Mucosa of descending colon (tissue), 3 donors: Measurements from ENCODE around the gene RAB10. TPM values are rescaled to one million over a fixed set of nuclear protein-coding genes. Genes with fewer than 3 reads are reported as not detected.

ENCODE experiments used
- ATAC-seq: fragments of 200-7000 bp; cut with Tn5 transposase; one replicate; pipeline ENCODE4 v1.9.1; 2020; ENCODE audit warnings: mild to moderate bottlenecking, moderate library complexity
- DNase-seq, 3 donors: peaks; one replicate each; pipeline ENCODE4 v3.0.0-alpha.2; 2020
- H3K36me3 ChIP-seq: fragments of 200-600 bp; one replicate; pipeline ENCODE4 v1.8.0; 2021; ENCODE audit warnings: low read depth, mild to moderate bottlenecking
- H3K4me1 ChIP-seq: fragments of 200-600 bp; one replicate; pipeline ENCODE4 v1.8.0; 2021; ENCODE audit warnings: low read depth, mild to moderate bottlenecking
- H3K4me3 ChIP-seq: fragments of 200-600 bp; one replicate; pipeline ENCODE4 v1.8.0; 2021; ENCODE audit warnings: mild to moderate bottlenecking
- H3K9me3 ChIP-seq: fragments of 200-600 bp; one replicate; pipeline ENCODE4 v1.8.0; 2021; ENCODE audit warnings: mild to moderate bottlenecking
- intact Hi-C, 2 donors: fragments of 100-400 bp; cut with DNase I in 1 of 2; cut with micrococcal nuclease in 1 of 2; formaldehyde crosslinking; loops; one replicate each; pipeline versions ENCODE4 v1.11.0 to v1.11.1; 2022; cut with DNase I, micrococcal nuclease
- total RNA-seq, 3 donors: library from RNA; stranded (reverse); fragmentation: NEBNext Ultra II Directional in 2 of 3; extraction: Animal tissue kit (Norgen Biotek cat#: 25700) in 2 of 3; gene quantifications; one replicate each; pipeline versions ENCODE4 v1.2.1 to v1.2.4, GENCODE V29; 2021 to 2023
- TF ChIP-seq, protein P1 (sequence below): fragments of 200-600 bp; IDR thresholded peaks from one replicate; pipeline ENCODE4 v1.8.0; 2022; ENCODE audit warnings: antibody characterized with exemption, mild to moderate bottlenecking
- donor health status: DM: no; HTN: no; CAD: no; lungs with moderate emphysema.
- donor health status: DM: no; HTN: no; CAD: no.
- donor health status: DM: no; HTN: yes; CAD: no.

RAB10 gene
- total RNA-seq, 3 donors from 2014 or later: 129 to 166 (median 162) TPM

DNA sequence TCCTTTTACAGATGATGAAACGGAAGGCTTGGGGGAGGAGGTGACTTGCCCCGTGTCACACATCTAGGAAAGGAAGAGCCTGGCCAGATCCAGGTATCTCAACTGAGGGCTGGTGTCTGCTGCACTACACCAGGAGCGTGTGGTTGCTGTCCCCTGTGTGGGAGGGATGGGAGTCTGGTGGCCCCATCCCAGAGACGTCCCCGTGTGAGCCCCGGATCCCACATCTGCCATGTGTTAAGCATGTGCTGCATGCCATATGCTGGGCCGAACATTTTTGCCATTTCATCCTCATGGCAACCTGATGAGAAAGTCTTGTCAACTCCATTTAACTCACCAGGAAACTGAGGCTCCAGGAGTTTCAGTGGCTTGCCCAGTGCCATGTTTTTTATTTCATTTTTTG is 143.2 kb downstream of the RAB10 start:
- peaks cover 17% of the 10 kb centered on the region for H3K4me1 ChIP-seq
- intact Hi-C loops: no loop called here
- no peak for ATAC-seq
- TF ChIP-seq, protein P1, sequence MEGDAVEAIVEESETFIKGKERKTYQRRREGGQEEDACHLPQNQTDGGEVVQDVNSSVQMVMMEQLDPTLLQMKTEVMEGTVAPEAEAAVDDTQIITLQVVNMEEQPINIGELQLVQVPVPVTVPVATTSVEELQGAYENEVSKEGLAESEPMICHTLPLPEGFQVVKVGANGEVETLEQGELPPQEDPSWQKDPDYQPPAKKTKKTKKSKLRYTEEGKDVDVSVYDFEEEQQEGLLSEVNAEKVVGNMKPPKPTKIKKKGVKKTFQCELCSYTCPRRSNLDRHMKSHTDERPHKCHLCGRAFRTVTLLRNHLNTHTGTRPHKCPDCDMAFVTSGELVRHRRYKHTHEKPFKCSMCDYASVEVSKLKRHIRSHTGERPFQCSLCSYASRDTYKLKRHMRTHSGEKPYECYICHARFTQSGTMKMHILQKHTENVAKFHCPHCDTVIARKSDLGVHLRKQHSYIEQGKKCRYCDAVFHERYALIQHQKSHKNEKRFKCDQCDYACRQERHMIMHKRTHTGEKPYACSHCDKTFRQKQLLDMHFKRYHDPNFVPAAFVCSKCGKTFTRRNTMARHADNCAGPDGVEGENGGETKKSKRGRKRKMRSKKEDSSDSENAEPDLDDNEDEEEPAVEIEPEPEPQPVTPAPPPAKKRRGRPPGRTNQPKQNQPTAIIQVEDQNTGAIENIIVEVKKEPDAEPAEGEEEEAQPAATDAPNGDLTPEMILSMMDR: no peak
- no peaks in the 10 kb centered on the region for H3K9me3 ChIP-seq
- no peak overlapping the region for H3K4me3 ChIP-seq
- DNase-seq: no peak
- no peaks in the 10 kb centered on the region for H3K36me3 ChIP-seq

DNA sequence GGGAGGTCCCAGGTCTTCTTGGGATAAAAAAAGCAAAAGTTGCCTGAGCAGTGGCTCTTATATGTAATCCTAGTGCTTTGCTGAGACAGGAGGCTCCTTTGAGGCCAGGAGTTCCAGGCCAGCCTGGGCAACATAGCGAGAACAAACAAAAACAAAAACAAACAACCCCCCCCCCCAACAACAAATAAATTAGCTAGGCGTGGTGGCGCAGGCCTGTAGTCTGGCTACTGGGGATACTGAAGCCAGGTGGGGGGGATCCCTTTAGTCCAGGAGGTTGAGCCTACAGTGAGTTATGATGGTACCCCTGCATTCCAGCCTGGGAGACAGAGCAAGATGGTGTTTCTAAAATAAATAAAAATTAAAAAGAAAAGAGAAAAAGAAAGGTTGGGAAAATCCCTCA is 144.4 kb downstream of the RAB10 start:
- TF ChIP-seq, protein P1: no peak
- Histone ChIP-seq H3K9me3 (no peaks in the 10 kb centered on the region), H3K4me1 (peaks cover 13% of the 10 kb centered on the region), H3K36me3 (no peaks in the 10 kb centered on the region), H3K4me3 (no peak overlapping the region)
- DNase-seq: no peak
- ATAC-seq: no peak
- intact Hi-C loops: no loop called here

DNA sequence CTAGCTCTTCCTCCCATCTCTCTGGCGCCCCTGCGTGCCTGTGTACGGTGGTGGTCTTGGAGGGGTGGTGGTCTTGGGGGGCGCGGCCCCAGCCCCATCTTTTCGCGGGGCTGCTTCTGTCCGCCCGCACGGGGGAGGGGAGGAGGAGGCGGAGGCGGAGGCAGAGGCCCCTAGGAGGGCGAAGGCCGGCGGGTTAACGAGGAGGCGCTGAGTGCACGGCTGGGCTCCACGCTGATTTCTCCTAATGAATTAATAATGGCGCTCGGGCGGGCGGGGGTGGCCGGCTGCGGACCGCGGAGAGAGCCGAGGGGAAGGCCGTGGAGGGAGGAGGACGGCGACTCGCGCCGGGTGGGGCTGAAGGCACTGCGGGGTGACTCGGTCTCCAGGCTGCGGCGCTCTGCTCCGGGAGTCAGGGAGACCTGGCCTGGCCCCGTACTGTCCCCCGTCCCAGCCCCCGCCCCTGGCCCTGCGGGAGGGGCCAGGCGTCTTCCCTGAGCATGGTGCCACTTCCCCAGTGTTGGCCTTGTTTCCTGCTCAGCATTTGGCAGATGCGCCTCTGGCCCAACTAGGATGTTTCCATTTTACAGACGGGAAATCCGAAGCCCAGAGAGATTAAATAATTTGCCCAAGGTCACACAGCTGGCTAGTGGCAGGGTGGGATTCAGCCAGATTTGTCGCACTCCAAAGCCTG is 145.0 kb downstream of the RAB10 start:
- no peaks in the 10 kb centered on the region for H3K36me3 ChIP-seq
- intact Hi-C loops: no loop called here
- no peaks in the 10 kb centered on the region for H3K9me3 ChIP-seq
- ATAC-seq: peak; percentile 76
- H3K4me3 ChIP-seq: no peak overlapping the region
- H3K4me1 ChIP-seq: peaks cover 7% of the 10 kb centered on the region
- TF ChIP-seq, protein P1: no peak
- DNase-seq: peak in 2 of 3 donors; percentile 59 to 68

DNA sequence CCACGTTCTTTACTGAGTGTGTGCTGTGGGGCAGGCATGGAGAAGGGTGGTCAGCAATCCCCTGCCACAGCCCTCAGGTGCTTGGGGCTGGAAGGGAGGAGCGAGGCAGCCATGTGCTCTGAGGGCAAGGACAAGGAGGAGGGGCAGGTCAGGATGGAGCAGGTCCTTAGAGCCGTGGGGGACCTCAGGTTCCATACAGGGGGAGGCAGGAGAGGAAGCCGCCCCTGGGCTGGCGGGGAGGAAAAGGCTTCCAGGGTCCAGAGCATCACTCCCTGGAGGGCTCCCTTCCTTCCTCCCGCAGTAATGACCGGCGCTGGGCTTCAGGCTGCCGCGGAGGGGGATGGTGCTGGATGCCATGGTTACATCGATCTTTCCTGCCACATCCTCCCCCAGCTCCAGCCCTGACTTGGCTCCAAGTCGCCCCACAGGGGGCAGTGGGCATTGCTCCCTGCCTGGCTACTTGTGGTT is 145.6 kb downstream of the RAB10 start:
- peak; percentile 12 for ATAC-seq
- no peak for DNase-seq
- no peak overlapping the region for H3K4me3 ChIP-seq
- intact Hi-C loops: no loop called here
- H3K36me3 ChIP-seq: no peaks in the 10 kb centered on the region
- TF ChIP-seq, protein P1: no peak
- H3K4me1 ChIP-seq: peaks cover 5% of the 10 kb centered on the region
- no peaks in the 10 kb centered on the region for H3K9me3 ChIP-seq

DNA sequence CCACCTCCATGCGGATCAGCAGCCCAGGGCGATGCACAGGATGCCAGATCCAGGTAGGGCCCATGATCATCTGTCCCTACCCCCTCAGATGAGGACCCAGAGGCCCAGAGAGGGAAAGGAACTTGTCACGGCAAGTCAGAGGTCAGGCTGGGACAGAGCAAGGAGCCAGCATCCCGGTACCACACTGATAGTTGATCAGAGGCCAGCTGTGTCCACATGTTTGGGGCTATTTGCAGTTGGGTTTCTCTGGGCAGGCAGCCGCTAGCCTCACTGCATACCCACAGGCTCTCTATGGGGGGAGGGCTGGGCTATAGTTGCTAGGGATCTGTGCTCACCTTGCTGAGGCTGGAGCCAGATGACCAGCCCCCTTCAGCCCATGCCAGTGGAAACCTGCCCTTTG is 148.6 kb downstream of the RAB10 start:
- Histone ChIP-seq H3K4me3 (no peak overlapping the region), H3K36me3 (no peaks in the 10 kb centered on the region), H3K4me1 (peaks cover 5% of the 10 kb centered on the region), H3K9me3 (no peaks in the 10 kb centered on the region)
- DNase-seq (no peak), ATAC-seq (no peak)
- TF ChIP-seq, protein P1: no peak
- intact Hi-C loops: no loop called here
